ENCODE data around the gene THBS3.

DNA sequence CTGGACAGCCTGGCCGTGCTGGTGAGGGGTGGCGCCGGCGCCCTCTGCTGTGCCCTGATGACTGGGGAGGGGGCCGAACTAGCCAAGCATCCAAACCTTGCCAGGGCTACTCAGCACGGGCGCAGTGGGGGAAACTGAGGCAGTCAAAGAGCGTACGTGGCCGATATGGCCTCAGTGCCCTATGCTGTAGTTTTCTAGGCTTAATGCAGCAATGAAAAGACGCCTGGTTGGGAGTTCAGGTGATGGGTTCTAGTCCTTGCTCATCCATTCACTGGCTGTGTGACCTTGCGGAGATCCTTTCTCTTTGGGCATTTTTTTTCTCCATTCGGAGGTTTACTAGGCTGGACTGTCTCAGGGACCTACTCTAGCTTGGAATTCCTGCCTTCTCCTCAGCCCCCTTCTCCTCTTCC lies 1.6 kb upstream of the THBS3 start:
- TF ChIP-seq, protein P1, sequence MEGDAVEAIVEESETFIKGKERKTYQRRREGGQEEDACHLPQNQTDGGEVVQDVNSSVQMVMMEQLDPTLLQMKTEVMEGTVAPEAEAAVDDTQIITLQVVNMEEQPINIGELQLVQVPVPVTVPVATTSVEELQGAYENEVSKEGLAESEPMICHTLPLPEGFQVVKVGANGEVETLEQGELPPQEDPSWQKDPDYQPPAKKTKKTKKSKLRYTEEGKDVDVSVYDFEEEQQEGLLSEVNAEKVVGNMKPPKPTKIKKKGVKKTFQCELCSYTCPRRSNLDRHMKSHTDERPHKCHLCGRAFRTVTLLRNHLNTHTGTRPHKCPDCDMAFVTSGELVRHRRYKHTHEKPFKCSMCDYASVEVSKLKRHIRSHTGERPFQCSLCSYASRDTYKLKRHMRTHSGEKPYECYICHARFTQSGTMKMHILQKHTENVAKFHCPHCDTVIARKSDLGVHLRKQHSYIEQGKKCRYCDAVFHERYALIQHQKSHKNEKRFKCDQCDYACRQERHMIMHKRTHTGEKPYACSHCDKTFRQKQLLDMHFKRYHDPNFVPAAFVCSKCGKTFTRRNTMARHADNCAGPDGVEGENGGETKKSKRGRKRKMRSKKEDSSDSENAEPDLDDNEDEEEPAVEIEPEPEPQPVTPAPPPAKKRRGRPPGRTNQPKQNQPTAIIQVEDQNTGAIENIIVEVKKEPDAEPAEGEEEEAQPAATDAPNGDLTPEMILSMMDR (conservative IDR thresholded peaks at IDR 0.05 in 1 of 2, IDR thresholded peaks at IDR 0.05 in 1 of 2; ENCODE audit: low read depth in 1 of 2, low read length in 2 of 2) = no peak
- TF ChIP-seq EZH2 (IDR thresholded peaks at IDR 0.05; ENCODE audit: low read length, missing control alignments) = no peak

Data from fibroblast of lung (primary cell).